HFFc6 (cell line): ENCODE measurements around the gene RFPL2. TPM values are rescaled to one million over a fixed set of nuclear protein-coding genes. Genes with fewer than 3 reads are reported as not detected.
"Not testable (repeated sequence)": the region's sequence is repeated elsewhere in the genome, so short reads cannot be mapped to it uniquely, and the experiment has no call there.

Experiments
- DNase-seq: peaks from one replicate; pipeline ENCODE4 v3.0.0-alpha.2; 2018
- H3K27ac Mint-ChIP-seq: 2 replicates; pipeline ENCODE4 v1.8.0; 2020; ENCODE audit warnings: mild to moderate bottlenecking, mixed read lengths
- H3K27me3 Mint-ChIP-seq: 2 replicates; pipeline ENCODE4 v1.8.0; 2021; ENCODE audit warnings: mild to moderate bottlenecking, moderate library complexity, mixed read lengths; ENCODE audit not compliant: insufficient read depth
- H3K36me3 Mint-ChIP-seq: 2 replicates; pipeline ENCODE4 v1.8.0; 2021; ENCODE audit warnings: low read depth, mixed read lengths
- H3K4me1 Mint-ChIP-seq: 2 replicates; pipeline ENCODE4 v1.8.0; 2020; ENCODE audit warnings: low read depth, mixed read lengths
- H3K4me3 Mint-ChIP-seq: 2 replicates; pipeline ENCODE4 v1.8.0; 2020; ENCODE audit warnings: mild to moderate bottlenecking, moderate library complexity, mixed read lengths
- H3K9me3 Mint-ChIP-seq: 2 replicates; pipeline ENCODE4 v1.8.0; 2020; ENCODE audit warnings: mild to moderate bottlenecking, mixed read lengths
- total RNA-seq, 6 experiments: library from RNA; stranded (reverse); fragmentation: NEBNext Ultra II Directional; extraction: Animal tissue kit (Norgen Biotek cat#: 25700); gene quantifications; 2 replicates in 1 of 6; 3 replicates in 5 of 6; pipeline ENCODE4 v1.2.3, GENCODE V29; 2021
- TF ChIP-seq, protein P1 (sequence below): fragments of 200-600 bp; sonication (generic); IDR thresholded peaks from 2 replicates; pipeline ENCODE4 v1.5.0; 2021; ENCODE audit warnings: antibody characterized with exemption, mild to moderate bottlenecking

Gene RFPL2
- total RNA-seq, 6 experiments from 2014 or later: not detected

DNA sequence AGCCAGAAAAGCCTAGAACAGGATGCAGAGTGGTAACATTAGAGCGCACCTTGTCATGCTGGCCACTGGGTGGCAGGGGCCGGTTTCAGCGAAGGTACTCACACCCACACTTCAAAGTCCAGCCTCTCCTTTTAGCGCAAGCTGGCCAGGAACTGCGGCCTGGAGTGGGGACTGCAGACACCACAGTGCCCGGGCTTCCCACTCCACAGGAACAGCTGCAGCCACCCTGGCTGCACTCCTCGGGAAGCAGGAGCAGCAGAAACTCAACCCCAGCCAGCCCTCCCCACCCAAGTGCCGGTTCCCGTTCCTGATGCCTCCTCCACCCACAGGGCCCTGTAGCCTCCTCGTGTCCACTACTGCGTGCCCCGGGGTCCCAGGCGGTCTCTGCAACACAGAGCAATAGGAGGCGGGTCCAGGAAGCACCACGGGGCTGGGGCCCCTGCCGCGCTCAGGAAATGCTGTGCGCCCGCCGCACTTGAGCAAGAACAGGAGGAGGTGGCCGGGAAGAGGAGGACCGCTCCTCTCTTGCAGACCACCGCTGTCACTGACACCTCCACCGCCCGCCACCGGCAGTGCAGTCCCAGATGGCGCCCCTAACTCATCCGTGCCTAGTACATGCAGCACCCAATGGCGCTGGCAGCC is 2.2 kb downstream of the RFPL2 start:
- TF ChIP-seq, protein P1, sequence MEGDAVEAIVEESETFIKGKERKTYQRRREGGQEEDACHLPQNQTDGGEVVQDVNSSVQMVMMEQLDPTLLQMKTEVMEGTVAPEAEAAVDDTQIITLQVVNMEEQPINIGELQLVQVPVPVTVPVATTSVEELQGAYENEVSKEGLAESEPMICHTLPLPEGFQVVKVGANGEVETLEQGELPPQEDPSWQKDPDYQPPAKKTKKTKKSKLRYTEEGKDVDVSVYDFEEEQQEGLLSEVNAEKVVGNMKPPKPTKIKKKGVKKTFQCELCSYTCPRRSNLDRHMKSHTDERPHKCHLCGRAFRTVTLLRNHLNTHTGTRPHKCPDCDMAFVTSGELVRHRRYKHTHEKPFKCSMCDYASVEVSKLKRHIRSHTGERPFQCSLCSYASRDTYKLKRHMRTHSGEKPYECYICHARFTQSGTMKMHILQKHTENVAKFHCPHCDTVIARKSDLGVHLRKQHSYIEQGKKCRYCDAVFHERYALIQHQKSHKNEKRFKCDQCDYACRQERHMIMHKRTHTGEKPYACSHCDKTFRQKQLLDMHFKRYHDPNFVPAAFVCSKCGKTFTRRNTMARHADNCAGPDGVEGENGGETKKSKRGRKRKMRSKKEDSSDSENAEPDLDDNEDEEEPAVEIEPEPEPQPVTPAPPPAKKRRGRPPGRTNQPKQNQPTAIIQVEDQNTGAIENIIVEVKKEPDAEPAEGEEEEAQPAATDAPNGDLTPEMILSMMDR: peak; percentile 79
- Mint-ChIP-seq H3K4me3 (no peak overlapping the region), H3K27ac (no peak overlapping the region), H3K36me3 (no peaks in the 10 kb centered on the region), H3K27me3 (peaks cover 41% of the 10 kb centered on the region), H3K4me1 (peaks cover 7% of the 10 kb centered on the region), H3K9me3 (no peaks in the 10 kb centered on the region)
- DNase-seq: peak; percentile 44

DNA sequence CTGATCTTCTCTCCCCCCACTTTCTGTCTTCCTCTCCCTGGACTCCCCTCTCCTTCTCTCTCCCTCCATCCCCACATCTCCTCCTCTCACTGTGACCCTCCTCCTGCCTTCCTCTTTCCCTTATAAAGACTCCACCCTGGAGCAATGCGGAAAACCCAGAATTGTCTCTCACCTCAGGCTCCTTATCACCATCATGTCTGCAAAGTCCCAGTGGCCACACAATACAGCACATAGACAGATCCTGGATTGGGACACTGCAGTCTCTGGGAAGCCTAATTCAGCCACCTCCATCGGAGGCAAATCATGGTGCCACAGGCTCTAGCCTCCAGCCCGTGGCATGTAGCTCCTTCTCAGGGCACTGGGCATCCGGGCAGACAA is 2.7 kb downstream of the RFPL2 start:
- Mint-ChIP-seq H3K36me3 (no peaks in the 10 kb centered on the region), H3K27ac (no peak overlapping the region), H3K27me3 (peaks cover 41% of the 10 kb centered on the region), H3K9me3 (no peaks in the 10 kb centered on the region), H3K4me1 (peaks cover 7% of the 10 kb centered on the region), H3K4me3 (no peak overlapping the region)
- DNase-seq: no peak
- TF ChIP-seq, protein P1: no peak

DNA sequence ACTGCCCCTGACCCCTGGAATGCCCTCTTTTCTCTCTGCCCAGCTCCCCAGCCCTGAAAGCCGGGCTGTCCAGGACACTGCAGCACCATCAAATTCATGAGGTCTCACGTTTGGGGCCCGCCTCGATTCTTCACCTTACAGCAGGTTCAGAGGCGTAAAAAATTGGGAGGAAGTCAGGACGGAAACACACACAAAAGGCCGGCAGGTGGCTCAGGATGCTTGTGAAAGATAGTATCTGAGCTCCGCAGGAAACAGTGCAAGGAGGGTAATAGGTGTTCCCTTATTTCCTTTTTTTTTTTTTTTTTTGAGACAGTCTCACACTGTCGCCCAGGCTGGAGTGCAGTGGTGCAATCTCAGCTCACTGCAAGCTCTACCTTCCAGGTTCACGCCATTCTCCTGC is 4.1 kb downstream of the RFPL2 start:
- no peak overlapping the region for H3K27ac Mint-ChIP-seq
- TF ChIP-seq, protein P1: no peak
- no peaks in the 10 kb centered on the region for H3K36me3 Mint-ChIP-seq
- H3K9me3 Mint-ChIP-seq: no peaks in the 10 kb centered on the region
- peaks cover 38% of the 10 kb centered on the region for H3K27me3 Mint-ChIP-seq
- H3K4me1 Mint-ChIP-seq: peaks cover 7% of the 10 kb centered on the region
- no peak for DNase-seq
- H3K4me3 Mint-ChIP-seq: no peak overlapping the region

DNA sequence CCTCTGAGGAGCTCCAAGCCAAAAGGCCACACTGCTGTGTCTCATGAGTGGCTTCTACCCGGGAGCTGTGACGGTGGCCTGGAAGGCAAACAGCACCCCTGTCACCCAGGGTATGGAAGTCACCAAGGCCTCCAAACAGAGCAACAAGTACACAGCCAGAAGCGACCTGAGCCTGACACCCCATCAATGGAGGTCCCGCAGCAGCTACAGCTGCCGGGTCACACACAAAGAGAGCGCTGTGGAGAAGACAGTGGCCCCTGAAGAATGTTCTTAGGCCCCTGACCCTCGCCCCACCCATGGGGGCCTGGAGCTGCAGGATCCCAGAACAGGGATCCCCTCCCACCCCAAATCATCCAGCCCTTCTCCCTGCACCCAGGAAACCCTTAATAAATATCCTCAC is 4.9 kb downstream of the RFPL2 start:
- no peaks in the 10 kb centered on the region for H3K36me3 Mint-ChIP-seq
- no peaks in the 10 kb centered on the region for H3K9me3 Mint-ChIP-seq
- H3K4me3 Mint-ChIP-seq: no peak overlapping the region
- peaks cover 38% of the 10 kb centered on the region for H3K27me3 Mint-ChIP-seq
- H3K4me1 Mint-ChIP-seq: peaks cover 4% of the 10 kb centered on the region
- TF ChIP-seq, protein P1: no peak
- no peak overlapping the region for H3K27ac Mint-ChIP-seq
- DNase-seq: no peak

DNA sequence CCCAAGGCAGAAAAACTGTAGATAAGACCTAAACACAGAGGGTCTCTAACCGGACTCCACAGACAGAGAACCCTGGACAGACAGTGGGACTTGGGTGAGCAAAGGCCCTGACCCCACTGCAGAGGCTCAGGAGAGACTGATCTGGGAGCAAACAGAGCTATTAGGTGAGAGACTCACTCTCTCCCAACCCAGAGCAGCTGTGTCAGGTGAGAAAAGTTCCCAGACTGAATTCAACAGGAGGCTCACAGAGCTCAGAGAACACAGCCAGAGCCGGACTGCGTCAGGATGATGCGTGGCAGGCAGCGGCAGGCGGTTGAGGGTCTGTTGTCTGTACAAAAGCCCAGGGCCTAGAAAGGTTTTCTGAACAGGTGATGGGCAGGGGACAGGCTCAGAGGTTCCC is 5.5 kb downstream of the RFPL2 start:
- TF ChIP-seq, protein P1: no peak
- Mint-ChIP-seq H3K36me3 (no peaks in the 10 kb centered on the region), H3K27ac (no peak overlapping the region), H3K9me3 (no peaks in the 10 kb centered on the region), H3K4me3 (no peak overlapping the region), H3K4me1 (no peaks in the 10 kb centered on the region), H3K27me3 (peaks cover 38% of the 10 kb centered on the region)
- no peak for DNase-seq

DNA sequence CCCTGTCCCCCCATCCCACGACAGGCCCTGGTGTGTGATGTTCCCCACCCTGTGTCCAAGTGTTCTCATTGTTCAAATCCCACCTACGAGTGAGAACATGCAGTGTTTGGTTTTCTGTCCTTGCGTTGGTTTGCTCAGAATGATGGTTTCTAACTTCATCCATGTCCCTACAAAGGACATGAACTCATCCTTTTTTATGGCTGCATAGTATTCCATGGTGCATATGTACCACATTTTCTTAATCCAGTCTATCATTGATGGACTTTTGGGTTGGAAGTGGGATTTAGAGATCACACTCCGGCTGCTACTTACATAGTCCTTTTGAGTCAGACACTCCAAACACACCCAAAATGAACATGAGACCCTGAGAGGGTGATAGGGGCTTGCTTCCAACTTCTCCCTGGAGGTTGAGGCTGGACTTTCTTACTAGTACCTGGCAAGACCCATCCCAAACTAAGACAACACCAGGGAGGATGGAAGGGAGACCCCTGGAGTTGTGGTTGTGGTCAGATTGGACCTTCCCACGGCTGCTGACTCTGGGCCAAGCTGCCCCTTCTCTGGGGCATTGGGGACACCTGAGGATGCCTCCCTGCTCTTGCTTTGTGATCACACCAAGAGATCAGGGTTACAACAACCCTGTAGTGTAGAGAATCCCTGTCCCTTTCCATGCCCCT is 7.2 kb downstream of the RFPL2 start:
- DNase-seq, H3K4me3 Mint-ChIP-seq, H3K4me1 Mint-ChIP-seq, H3K36me3 Mint-ChIP-seq, H3K9me3 Mint-ChIP-seq, H3K27ac Mint-ChIP-seq: not testable (repeated sequence)
- H3K27me3 Mint-ChIP-seq: peaks cover 23% of the 10 kb centered on the region

DNA sequence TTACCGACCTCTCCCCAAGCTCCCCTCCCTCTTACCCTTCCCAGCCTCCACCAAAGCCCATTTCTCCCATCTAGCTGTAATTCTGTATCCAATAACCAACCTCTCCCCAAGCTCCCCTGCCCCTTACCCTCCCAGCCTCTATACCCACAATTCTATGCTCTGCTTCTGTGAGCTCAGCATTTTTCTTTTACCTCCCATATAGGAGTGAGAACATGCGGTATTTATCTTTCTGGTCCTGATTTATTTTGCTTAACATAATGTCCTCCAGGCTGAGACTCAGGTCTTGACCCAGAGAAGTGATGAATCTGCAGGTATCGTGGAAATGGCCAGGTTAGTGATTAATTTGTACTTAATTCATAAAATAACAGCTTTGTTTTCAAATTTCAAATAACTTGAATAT is 9.0 kb downstream of the RFPL2 start:
- H3K9me3 Mint-ChIP-seq, H3K4me1 Mint-ChIP-seq, H3K4me3 Mint-ChIP-seq, DNase-seq, H3K36me3 Mint-ChIP-seq, H3K27ac Mint-ChIP-seq: not testable (repeated sequence)
- peaks cover 21% of the 10 kb centered on the region for H3K27me3 Mint-ChIP-seq

DNA sequence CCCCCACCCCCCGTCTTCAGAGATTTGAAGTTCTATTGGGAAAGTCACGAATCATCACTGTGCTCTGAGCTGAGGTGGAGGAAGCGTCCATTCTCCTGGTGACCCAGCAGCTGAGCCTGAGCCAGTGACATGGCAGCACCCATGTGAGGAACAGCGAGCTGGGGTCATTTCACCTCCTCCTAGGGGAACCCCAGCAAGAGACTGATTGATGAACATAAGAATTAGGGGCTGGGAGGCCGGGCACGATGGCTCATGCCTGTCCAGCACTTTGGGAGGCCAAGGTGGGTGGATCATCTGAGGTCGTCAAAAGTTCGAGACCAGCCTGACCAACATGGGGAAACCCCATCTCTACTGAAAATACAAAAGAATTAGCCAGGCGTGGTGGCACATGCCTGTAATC is 11.5 kb downstream of the RFPL2 start:
- not testable (repeated sequence) for H3K4me1 Mint-ChIP-seq, DNase-seq, H3K9me3 Mint-ChIP-seq, H3K27ac Mint-ChIP-seq, H3K4me3 Mint-ChIP-seq, H3K36me3 Mint-ChIP-seq
- peaks cover 10% of the 10 kb centered on the region; the same call in 1 of the 2 replicates for H3K27me3 Mint-ChIP-seq

DNA sequence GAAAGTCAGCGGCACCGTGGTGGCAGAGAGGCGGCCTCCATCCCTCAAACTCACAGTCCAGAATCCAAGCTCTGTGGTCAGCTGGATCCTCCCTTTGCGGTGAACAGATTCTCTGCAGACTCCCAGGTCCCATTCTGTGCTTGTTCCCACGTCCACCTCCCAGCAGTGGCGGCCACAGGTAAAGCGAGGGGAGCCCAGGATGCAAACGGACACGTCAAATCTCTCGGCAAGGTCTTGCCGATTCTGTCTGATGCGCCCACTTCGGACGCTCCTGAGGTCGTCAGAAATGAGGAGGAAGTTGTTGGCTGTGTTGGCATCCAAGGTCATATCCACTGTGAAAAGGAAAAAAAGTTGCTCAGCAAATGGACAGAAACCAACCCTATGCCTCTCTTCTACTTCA is 13.9 kb downstream of the RFPL2 start:
- not testable (repeated sequence) for H3K9me3 Mint-ChIP-seq, H3K4me1 Mint-ChIP-seq, H3K36me3 Mint-ChIP-seq, H3K4me3 Mint-ChIP-seq, H3K27ac Mint-ChIP-seq, DNase-seq
- peaks cover 19% of the 10 kb centered on the region for H3K27me3 Mint-ChIP-seq
